CD4-positive, alpha-beta T cell treated with Interleukin-4 for 4 hours (primary cell): ENCODE results near the gene IGFL1.
"Not testable (repeated sequence)": the region's sequence is repeated elsewhere in the genome, so short reads cannot be mapped to it uniquely, and the experiment has no call there.

Experiments used
- DNase-seq: peaks from one replicate; pipeline ENCODE4 v3.0.0-alpha.2; 2020

Gene IGFL1

DNA sequence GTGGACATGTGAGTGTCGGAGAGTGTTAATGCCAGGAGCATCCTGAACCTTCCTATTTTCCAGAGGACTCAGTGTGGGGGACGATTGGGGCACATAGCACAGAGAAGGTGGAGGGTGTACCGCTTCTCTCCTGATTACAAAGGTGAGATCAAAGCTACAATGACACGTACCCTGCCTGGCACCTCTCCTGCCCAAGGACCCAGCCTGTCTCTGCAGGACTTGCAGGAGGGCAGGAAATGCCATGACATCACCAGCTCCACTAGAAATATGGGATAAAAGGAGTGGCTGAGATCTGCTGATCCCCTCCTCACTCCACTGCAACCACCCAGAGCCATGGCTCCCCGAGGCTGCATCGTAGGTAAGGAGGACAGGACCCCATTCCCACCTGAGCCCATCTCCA is at the start of gene IGFL1:
IGFL1 (plus strand) TSS at position 301 of the 400 bp plus-strand sequence; CDS start at position 334, 33 bp downstream.
- no peak for DNase-seq

DNA sequence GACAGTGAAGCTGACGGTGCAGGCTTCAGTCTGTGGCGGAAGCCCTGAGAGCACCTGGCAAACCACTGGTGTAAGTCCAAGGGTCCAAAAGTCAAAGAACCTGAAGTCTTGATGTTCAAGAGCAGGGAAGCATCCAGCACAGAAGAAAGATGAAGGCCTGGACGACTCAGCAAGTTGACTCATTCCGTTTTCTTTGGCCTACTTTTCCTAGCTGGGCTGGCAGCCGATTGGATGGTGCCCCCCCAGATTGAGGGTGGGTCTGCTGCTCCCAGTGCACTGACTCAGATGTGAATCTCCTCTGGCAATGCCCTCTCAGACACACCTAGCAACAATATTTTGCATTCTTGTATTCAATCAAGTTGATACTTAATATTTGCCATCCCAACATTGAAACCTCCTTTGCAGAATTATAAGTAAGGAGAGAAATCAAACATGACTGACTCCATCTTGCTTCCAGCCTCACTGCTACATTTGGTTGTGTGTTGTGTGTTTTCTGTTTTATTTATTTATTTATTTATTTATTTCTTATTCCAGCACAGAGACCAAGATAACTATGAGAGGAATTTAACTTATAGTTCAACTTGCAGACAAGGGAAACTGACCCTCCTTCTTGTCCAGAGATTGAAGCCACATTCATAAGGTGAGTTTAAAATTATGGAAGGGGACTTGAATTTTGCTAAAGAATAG is 48.7 kb upstream of the IGFL1 start:
- no peak for DNase-seq

DNA sequence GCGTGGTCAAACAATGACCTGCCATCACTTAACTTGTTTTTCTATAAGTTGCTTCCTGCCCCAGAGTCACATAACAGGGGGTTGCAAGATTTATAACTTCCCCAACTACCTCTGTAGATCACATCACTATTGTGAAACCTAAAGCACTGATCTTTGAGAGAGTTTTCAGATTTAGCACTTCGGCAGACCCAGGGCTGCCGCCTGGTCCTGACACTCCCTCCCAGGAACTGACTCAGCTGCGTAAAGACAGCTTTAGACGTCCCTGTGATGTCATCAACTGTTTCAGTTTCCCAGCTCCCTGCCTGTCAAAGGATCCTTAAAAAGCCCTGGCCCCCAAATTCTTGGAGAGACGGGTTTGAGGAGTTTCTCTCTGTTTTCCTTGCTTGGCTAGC is 48.2 kb upstream of the IGFL1 start:
- DNase-seq = no peak

DNA sequence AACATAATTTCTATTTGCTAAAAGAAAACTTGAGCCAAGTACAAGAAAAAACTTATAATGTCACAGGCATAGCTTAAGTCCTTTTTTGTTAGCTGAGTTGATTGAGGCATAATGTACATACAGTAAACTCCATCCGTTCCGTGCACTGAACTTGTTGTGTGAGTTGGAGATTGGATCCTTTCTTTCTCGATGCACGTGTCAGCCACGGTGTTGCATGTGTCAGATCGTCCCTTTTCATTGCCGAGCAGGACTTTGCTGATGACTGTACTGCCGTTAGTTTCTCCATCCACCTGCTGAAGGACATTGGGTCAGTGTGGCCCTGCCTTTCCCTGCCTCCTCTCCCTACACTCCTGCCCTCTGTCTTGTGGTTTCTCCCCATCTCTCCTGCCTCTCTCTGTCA is 47.1 kb upstream of the IGFL1 start:
- DNase-seq = no peak

DNA sequence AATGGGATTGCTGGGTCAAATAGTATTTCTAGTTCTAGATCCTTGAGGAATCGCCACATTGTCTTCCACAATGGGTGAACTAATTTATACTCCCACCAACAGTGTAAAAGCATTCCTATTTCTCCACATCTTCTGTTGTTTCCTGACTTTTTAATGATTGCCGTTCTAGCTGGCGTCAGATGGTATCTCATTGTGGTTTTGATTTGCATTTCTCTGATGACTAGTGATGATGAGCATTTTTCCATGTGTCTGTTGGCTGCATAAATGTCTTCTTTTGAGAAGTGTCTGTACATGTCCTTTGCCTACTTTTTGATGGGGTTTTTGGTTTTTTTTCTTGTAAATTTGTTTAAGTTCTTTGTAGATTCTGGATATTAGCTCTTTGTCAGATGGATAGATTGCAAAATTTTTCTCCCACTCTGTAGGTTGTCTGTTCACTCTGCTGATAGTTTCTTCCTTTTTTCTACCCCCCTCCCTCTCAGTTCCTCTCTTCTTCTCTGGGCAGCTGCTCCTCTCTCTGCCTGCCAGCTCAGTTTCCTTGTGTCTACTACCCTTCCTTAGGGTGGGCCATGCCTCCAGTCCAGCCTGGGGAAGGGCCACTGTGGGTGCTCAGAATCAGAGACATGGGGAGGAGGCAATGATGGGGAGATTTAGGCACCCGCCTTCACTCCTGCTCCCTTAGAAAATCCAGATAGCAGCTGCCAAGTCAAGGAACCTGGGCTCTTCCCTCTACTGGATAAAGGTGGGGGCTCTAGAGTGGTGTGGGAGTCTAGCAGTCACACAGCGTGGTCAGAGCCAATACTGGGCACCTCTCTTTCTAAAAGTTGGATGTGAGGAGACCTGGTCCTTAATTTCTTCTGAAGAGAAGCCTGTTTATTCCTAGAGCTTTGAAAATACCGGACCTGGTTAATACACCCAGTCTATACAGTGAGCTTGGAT is 44.5 kb upstream of the IGFL1 start:
- DNase-seq = not testable (repeated sequence)

DNA sequence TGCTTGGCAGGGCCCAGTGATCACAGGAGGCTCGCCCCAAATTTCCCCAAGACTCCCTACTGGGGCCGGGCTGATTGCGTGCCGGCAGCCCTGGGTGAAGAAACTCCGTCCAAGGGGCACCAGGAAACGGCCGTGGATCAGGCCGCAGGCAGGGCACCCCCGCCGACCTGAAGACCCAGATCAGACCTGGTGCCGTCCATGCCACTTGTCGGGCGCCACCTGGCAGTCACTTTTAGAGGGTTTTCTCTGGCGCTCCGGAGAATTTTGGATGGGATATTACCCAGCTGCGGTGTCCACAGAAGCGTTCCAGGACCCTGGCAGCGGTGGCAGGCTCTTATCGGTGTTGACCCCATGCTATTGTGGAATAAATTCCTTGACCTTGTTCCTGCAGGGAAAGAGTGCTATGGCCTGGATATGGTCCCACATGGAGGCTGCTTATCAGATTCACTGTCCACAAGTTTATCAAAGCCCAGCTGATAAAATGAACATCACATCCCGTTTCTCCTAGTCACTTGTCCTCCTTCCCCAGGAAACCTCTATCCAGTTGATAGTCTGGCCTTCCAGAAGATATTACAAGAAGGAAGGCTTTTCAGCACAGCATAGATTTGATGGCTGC is 43.3 kb upstream of the IGFL1 start:
- DNase-seq = no peak

DNA sequence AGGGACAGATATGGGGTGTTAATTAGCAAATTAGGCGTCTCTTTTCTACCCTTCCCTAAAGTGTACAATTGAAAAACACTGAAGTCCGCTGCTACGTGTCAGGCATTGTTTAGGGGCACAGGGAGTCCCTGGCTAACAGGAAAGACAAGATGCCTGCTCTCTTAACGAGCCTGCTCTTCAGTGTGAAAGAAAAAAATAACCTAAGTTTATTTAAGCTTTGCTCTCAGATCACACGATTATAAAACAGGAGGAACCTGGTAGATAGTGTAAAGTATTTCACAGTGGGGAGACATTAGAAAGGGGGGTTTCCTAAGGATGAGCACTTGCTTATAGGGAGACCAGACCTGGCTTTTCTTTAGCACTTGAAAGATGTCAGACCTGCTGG is 42.8 kb upstream of the IGFL1 start:
- DNase-seq = no peak

DNA sequence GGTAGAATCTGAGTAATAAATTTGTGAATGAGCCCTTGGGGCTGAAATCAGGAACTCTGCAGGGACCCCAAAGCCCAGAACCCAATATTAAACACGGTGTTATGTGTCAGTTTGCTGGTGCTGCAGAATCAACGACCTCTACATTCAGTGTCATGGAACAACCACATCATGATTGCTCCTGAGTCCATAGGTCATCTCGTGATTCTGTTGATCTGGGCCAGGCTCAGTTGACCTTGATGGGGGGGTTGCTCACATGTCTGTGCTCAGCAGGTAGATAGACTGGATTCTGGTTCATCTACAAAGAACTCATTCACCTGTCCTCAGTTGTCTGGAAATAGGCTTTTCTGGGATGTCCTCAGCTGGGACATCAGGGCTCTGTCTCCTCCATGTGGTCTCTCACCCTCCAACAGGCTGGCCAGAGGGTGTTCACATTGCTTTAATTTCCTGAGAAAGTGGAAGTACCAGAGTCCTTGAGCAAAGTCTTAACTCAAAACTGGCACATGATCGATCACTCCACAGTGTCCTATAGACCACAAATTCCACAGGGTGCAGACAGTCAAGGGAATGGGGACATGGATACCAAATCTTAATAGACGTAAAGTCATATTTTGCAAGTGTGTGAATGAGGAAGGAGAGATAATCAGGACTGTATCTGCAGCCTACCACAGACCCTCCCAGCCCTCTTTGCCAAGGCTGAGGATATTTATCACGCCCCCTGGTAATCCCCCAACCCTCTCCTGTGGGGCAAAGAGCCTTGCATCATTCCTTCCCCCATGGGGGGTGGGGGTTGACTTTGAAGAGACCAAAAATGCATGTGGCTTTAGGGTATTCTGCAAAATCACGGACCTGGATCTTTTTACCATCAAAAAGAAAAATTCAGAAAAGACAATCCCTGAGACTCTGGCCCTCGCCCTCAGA is 39.3 kb upstream of the IGFL1 start:
- DNase-seq = no peak

DNA sequence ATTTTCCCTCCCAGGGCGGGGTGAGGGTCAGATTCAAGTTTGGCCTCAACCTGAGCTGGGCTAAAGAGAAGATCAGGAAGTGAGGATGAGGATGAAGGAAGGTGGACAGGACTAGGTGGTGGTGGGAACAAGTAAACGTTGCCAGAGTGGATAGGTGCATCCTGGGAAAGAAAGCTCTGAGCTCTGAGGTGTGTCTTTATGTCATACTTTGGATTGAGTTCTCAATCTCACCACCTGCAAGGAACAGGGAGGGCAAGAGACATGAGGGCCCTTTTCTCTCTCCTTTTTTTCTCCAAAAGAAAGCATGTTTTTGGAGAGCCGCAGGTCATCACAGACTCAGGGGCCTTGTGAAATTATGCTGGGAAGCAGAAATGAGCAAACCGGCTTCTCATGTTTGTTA is 38.2 kb upstream of the IGFL1 start:
- DNase-seq = no peak

DNA sequence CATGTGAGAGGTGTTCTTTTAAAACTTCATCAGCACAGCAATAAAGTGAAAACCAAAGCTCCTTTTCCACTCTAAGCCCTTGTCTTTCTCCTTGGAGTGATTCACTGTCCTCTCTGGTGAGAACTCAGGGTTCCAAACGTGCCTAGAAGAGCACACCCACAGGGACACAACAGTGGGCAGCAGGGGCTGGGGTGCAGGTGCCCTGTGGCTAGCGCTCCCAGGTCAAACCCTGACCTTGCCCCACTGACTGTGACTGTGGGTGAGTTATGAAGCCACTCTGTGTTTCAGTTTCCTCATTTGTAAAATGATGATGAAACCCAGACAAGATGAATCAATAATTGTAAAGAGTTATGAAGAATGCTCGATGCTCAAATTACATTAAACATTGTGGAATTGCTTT is 37.6 kb upstream of the IGFL1 start:
- DNase-seq = no peak

DNA sequence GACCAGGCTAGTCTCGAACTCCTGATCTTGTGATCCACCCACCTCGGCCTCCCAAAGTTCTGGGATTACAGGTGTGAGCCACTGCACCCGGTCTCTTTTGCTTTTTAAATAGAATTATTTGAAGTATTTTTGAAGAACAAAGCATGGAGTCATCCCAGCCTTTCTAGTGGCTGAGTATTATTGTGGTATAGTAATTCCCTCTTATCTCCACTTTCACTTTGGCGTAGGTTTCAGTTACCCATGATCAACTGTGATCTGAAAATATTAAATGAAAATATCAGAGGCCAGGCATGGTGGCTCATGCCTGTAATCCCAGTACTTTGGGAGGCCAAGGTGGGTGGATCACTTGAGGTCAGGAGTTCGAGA is 36.9 kb upstream of the IGFL1 start:
- not testable (repeated sequence) for DNase-seq

DNA sequence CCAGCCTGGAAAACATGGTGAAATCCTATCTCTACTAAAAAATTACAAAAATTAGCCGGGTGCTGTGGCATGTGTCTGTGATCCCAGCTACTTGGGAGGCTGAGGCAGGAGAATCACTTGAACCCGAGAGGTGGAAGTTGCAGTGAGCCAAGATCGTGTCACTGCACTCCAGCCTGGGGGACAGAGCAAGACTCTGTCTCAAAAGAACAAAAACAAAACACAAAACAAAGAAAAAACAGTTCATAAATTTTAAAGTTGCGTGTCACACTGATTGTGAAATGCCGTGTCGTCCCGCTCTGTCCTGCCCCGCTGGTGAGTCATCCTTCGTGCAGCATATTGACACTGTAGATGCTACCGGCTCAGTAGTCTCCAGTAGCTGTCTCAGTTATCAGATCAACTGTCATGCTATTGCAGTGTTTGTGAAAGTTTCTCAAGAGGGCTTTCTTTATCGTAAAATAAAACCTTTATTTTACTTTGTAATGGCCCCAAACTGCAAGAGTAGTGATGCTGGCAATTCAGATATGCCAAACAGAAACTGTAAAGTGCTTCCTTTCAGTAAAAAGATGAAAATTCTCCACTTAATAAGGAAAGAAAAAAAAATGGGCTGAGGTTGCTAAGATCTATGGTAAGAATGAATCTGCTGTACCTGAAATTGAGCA is 36.4 kb upstream of the IGFL1 start:
- DNase-seq = no peak

DNA sequence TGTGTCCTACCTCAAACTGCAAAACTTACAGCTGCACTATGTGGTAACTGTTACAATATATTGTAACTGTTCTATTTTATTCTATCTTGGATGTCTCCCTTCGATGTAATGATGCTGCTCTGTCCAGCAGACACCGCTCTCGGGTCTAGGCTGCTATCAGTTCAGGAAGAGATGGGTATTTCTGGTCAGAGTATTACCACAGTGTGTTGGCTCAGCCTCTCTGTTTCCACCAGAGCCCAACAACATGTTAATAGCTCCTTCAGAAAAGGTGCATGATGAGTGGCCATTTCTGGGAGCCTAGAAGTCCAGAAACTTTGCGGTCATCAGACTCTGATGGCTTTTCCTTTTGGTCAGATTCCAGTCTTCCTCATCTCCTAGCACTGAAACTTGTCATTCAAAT is 35.9 kb upstream of the IGFL1 start:
- no peak for DNase-seq

DNA sequence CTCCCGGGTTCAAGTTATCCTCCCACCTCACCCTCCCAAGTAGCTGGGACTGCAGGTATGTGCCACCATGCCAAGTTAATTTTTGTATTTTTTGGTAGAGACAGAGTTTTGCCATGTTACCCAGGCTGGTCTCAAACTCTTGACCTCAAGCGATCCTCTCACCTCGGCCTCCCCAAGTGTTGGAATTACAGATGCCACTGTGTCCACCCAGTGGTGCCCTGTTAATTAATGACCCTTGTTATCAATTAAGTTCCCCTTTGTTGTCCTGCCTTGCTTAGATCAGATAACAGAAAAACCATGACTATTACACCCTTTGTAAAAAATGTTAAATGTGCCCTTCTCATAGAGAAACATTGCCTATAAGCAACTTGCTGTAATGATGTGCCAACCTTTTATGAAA is 34.4 kb upstream of the IGFL1 start:
- DNase-seq = no peak

DNA sequence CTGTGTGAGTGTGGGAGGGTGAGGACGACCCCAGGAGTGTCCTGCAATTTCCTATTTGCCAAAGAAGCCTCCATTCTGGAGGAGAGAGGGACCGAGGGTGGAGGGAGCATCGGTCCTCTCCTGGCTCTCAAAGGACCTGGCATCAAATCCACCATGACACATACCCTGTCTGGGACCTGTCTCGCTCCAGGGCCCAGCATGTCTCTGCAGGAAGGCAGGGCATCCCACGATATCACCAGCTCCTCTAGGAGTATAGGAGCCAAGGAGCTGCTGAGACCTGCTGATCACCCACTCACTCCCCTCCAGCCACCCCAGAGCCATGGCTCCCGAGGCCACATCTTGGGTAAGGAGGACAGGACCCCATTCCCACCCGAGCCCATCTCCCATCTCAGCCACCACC is 33.6 kb upstream of the IGFL1 start:
- DNase-seq = not testable (repeated sequence)

DNA sequence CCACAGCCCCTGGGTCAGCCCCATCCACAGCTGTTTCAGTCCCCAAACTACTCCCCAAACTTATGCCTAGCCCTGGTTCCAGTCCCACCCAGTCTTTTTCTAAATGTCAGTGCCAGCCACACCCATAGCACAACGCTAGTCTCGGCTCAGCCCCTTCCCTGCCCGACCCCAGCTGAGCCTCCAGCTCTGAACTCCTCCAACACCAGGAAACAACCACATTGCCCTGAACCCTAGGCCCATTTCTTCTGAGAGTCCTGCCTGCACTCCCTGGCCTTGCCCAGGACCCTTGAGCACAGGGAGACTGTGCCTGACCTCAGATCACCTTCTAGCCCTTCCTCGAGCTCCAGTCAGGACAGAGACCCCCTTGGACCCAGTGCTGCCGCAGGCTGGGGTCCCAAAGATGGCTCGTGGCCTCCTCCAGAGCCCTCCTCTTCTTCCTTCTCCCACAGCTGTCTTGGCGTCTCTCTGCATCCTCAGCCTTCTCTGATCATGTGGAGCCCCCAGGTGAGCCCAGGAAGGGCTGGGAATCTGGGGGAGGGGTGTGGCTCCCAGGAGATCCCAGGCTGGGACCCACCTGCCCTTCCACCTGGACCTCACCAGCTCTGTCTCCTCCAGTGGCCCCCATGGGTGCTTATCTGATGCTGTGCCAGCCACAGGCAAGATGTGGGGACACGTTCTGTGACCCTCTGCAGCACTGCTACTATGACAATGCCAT is 33.0 kb upstream of the IGFL1 start:
- no peak for DNase-seq

DNA sequence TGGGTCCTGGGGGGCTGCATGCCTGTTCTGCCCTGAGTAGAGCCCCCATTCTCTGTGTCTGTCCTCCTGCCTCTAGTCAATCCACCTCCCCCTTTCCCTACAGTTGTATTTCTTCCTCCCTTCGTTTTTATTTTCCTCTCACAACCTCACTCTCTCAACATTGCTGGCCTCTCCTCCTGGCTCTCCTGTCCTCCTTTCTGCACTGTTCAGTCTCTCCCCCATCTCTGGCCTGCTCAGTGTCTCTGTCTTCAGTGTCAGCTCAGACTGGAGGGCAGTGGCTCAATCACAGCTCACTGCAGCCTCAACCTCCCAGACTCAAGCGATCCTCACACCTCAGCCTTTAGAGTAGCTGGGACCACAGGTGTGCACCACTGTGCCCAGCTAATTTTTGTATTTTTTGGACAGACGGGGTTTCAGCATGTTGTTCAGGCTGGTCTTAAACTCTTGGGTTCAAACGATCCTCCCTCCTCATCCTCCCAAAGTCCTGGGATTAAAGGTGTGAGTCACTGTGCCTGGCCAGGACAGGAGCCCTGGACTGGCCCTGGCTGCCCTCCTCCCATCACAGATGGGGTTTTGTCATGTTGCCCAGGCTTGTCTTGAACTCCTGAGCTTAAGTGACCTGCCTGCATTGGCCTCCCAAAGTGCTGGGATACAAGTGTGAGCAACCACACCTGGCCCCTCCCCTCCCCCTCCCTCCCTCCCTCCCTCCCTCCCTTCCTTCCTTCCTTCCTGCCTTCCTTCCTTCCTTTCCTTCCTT is 32.0 kb upstream of the IGFL1 start:
- no peak for DNase-seq

DNA sequence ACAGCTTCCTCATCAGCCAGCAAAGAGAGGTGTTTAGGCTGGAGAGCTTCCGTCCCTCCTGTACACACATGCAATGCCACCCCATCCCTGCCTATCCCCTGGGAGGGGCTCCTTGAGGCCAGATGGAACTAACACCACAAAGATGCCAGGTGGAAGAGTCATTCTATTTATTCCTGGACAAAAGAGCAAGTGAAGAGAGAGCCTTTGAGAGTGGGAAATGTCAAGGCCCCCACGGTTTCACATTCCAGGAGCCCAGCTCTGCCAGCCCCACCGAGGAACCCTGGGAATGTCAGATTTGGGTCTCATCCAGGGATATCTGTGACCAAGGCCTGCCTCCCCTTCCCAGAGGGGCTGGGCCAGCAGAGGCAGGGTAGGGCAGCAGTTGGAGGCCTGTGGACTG is 30.8 kb upstream of the IGFL1 start:
- DNase-seq = no peak

DNA sequence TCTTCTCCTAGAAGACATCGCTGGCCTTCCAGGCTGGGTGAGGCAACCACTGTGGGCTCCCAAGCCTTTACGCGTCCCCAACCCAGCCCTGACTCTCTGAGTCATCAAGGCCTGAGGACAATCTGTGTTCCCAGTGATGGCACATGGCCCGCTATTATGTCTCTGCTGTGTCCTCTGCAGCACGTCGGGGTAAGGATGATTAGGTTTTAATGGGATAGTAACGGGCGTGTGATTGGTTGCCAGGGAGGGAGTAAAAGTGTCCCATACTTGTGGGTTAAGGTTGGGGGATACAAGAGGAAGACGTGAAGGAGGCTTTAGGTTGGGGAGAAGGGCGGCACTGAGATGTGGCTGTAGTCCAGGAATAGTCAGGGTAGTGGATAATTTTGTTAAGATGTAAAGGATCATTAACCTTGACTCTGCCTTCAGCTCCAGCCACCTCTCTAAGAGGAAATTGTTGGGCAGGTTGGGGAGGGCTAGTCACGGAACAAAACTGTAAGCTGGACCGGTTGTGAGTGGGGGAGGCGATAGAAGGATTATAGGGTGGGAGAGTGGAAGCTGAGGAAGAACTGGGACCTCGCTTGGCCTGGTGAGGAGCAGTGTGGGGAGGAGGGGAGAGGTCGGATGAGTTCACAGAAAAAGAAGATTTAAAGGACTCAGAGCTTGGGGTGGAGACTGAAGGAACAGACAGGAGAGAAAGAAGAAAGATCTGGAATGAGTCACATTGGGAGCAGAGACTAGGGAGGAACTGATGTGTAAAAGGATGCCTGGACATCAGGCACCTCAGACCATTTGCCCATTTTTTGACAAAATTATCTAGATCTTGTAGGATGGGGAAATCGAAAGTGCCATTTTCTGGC is 27.9 kb upstream of the IGFL1 start:
- no peak for DNase-seq

DNA sequence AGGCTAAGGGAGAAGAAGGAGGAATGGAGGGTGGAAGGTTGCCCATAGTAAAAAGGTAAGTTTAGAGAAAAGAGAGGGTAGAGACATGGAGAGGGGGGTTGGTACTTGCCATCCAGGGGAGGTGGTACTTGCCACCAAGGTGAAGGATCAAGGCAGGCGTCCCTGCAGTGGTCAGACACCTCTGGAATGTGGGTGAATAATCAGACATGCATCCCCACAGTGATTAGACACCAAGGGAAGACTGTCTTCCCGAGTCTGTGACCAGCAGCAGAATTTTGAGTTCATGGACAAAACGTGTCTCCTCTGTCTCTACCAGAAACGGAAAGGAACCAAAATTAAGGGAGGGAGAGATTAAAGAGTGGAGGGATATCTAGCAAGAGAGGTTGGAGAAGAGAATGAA is 27.1 kb upstream of the IGFL1 start:
- no peak for DNase-seq
